Measurements from ENCODE around the gene IRF8. TPM values are rescaled to one million over a fixed set of nuclear protein-coding genes. Genes with fewer than 3 reads are reported as not detected.

IRF8 gene
- total and polyA plus RNA-seq, 2 of the 13 experiments (the other 11 are each of a cell fraction or from before 2014, with no cell fraction given) = not detected

DNA sequence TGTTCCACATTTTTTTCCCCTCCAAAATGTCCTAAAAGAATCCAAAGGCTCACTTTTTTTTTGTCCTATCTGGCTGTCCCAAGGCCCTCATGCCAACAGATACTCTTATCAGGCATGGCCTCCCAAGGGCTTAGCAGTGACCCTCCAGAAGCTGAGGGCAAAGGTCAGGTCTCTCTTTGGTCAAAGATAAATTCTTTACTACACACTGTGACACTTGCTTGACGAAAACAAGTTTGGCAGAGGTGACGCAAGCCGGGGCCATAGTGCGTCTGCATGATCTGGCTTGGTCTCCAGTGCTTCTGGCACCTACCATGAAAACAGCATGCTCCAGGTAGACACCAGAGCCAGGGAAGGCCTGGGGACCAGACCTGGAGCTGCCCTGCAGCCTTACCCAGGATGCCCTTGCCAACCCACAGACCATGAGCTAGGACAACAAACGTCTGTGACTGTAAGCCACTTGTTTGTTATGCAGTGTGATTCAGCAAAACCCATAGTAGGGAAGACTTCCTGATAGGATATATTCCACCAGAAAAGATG lies 48.5 kb upstream of the IRF8 start (continued):
- TF ChIP-seq STAT5B (CRISPR knock-in tag; IDR thresholded peaks at IDR 0.05) (no peak), FOXA3 (CRISPR knock-in tag; IDR thresholded peaks at IDR 0.05) (peak; percentile 20; the same call in 1 of the 2 replicates), ZNF430 (CRISPR knock-in tag; IDR thresholded peaks at IDR 0.05) (no peak), TGIF2 (CRISPR knock-in tag; IDR thresholded peaks at IDR 0.05) (no peak), ZNF775 (CRISPR knock-in tag; IDR thresholded peaks at IDR 0.05; ENCODE audit: borderline replicate concordance) (no peak), ZNF460 (CRISPR knock-in tag; IDR thresholded peaks at IDR 0.05; ENCODE audit: borderline replicate concordance) (no peak), ZNF367 (CRISPR knock-in tag; IDR thresholded peaks at IDR 0.05; ENCODE audit: borderline replicate concordance) (no peak), KDM4B (CRISPR knock-in tag; IDR thresholded peaks at IDR 0.05) (no peak), PLSCR1 (CRISPR knock-in tag; IDR thresholded peaks at IDR 0.05; ENCODE audit: borderline replicate concordance) (no peak), ARNTL (CRISPR knock-in tag; IDR thresholded peaks at IDR 0.05) (0 out of 2 replicates have a peak, but pooled peaks have one; percentile 55), NFE2 (CRISPR knock-in tag; IDR thresholded peaks at IDR 0.05) (no peak)
- TF ChIP-seq, protein P1, sequence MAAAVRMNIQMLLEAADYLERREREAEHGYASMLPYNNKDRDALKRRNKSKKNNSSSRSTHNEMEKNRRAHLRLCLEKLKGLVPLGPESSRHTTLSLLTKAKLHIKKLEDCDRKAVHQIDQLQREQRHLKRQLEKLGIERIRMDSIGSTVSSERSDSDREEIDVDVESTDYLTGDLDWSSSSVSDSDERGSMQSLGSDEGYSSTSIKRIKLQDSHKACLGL (CRISPR knock-in tag; IDR thresholded peaks at IDR 0.05) = no peak

- BruUV-seq (replicated peaks) = no TSS peak
- Histone ChIP-seq H4K20me1 (ENCODE audit: insufficient read depth, low read length) (no peaks in the 10 kb centered on the region), H3K27ac (ENCODE audit: extremely low read length, insufficient read depth, low read length) (no peak overlapping the region), H3K4me1 (ENCODE audit: insufficient read depth, low read length) (peaks cover 72% of the 10 kb centered on the region), H3K36me3 (replicated peaks in 1 of 2; ENCODE audit: control insufficient read depth in 1 of 2, insufficient read depth in 2 of 2, low read length in 2 of 2) (no peaks in the 10 kb centered on the region), H2AFZ (ENCODE audit: low read length) (no peak overlapping the region), H3K9me3 (ENCODE audit: low read length) (peaks cover 5% of the 10 kb centered on the region; the same call in 1 of the 2 replicates), H3K9ac (ENCODE audit: insufficient read depth, low read depth, low read length) (no peak overlapping the region), H3K27me3 (ENCODE audit: control insufficient read depth in 1 of 2, insufficient read depth in 2 of 2, low read length in 2 of 2) (peaks cover 0 to 7% of the 10 kb centered on the region in 2 experiments; a peak in 3 of 5 replicates), H3K4me3 (replicated peaks in 1 of 3; ENCODE audit: insufficient read depth in 1 of 3, low read depth in 2 of 3, low read length in 3 of 3) (no peak overlapping the region), H3K79me2 (ENCODE audit: insufficient read depth, low read length) (no peaks in the 10 kb centered on the region), H3K4me2 (ENCODE audit: low read depth, low read length) (no peak overlapping the region)
- intact Hi-C loops (cut with micrococcal nuclease; ENCODE audit: unreplicated experiment) (no loop called here), in situ Hi-C loops (cut with HindIII; ENCODE audit: extremely low pct_ligation_motif_present, low pct_unique_long_range_greater_than_20kb) (no loop called here)
- FAIRE-seq = no peak
- 70% methylated on average over 15 of the region's 15 CpGs for WGBS (ENCODE audit: low lambda C conversion rate)
- no peak for ATAC-seq
- ChIA-PET CTCF (ENCODE audit: low intra/inter-chr PET ratio, low total read pairs) (no interaction called here), POLR2A (no interaction called here)
- DNase-seq (ENCODE audit: low spot score) = no peak
- TF ChIP-seq HNF1A (IDR thresholded peaks at IDR 0.05; ENCODE audit: low read depth) (no peak), HNF1A (CRISPR knock-in tag; IDR thresholded peaks at IDR 0.05; ENCODE audit: borderline replicate concordance) (no peak)
Observed at GRCh38 chr16:85851034-85851785, 47.8 kb upstream of the IRF8 start.

All from HepG2 (cell line).